D341Med (cell line): Measurements from ENCODE around the gene ADAMTSL1.

Experiments used
- DNase-seq: peaks from one replicate; pipeline ENCODE4 v3.0.0; 2012; ENCODE audit warnings: low spot score

The ADAMTSL1 gene

GRCh38 chr9:18741359-18741758 lies 267.4 kb downstream of the ADAMTSL1 start:
- no peak for DNase-seq

GRCh38 chr9:18741945-18742344 lies 268.0 kb downstream of the ADAMTSL1 start:
- DNase-seq: no peak

GRCh38 chr9:18743421-18743820 lies 269.5 kb downstream of the ADAMTSL1 start:
- no peak for DNase-seq

- no peak for DNase-seq
Measured at GRCh38 chr9:18743971-18744370, 270.0 kb downstream of the ADAMTSL1 start.

- no peak for DNase-seq
Measured at GRCh38 chr9:18745710-18746109, 271.8 kb downstream of the ADAMTSL1 start.

- DNase-seq: no peak
Measured at GRCh38 chr9:18746631-18747030, 272.7 kb downstream of the ADAMTSL1 start.

GRCh38 chr9:18747595-18747994 lies 273.6 kb downstream of the ADAMTSL1 start:
- no peak for DNase-seq

- DNase-seq: no peak
Measured at GRCh38 chr9:18748251-18748701, 274.3 kb downstream of the ADAMTSL1 start.

- no peak for DNase-seq
Measured at GRCh38 chr9:18749711-18750110, 275.8 kb downstream of the ADAMTSL1 start.

GRCh38 chr9:18753904-18754303 lies 280.0 kb downstream of the ADAMTSL1 start:
- no peak for DNase-seq

GRCh38 chr9:18754537-18754936 lies 280.6 kb downstream of the ADAMTSL1 start:
- no peak for DNase-seq

- DNase-seq: no peak
Measured at GRCh38 chr9:18755263-18755662, 281.3 kb downstream of the ADAMTSL1 start.

- DNase-seq: no peak
Measured at GRCh38 chr9:18756712-18757125, 282.8 kb downstream of the ADAMTSL1 start.

- no peak for DNase-seq
Measured at GRCh38 chr9:18759827-18760226, 285.9 kb downstream of the ADAMTSL1 start.

GRCh38 chr9:18761742-18762300 lies 287.9 kb downstream of the ADAMTSL1 start:
- DNase-seq: no peak

GRCh38 chr9:18766989-18767550 lies 293.1 kb downstream of the ADAMTSL1 start:
- no peak for DNase-seq

GRCh38 chr9:18768951-18769622 lies 295.1 kb downstream of the ADAMTSL1 start:
- no peak for DNase-seq

- DNase-seq: no peak
Measured at GRCh38 chr9:18770131-18770908, 296.4 kb downstream of the ADAMTSL1 start.

- no peak for DNase-seq
Measured at GRCh38 chr9:18771011-18771410, 297.1 kb downstream of the ADAMTSL1 start.

- no peak for DNase-seq
Measured at GRCh38 chr9:18771763-18772162, 297.8 kb downstream of the ADAMTSL1 start.

GRCh38 chr9:18775241-18775640 lies 301.3 kb downstream of the ADAMTSL1 start:
- no peak for DNase-seq

- no peak for DNase-seq
Measured at GRCh38 chr9:18775930-18776329, 302.0 kb downstream of the ADAMTSL1 start.
